Panc1 (cell line): ENCODE data around the gene SHROOM2.

Experiments used
- TCF7L2 ChIP-seq: IDR thresholded peaks from 2 replicates; pipeline ENCODE4 v1.6.1; 2011; ENCODE audit warnings: mild to moderate bottlenecking, low read depth, low read length, inconsistent platforms
- TF ChIP-seq, protein P1 (sequence below): fragments of 450-650 bp; IDR thresholded peaks from 2 replicates; pipeline ENCODE4 v1.5.1; 2017; ENCODE audit warnings: mild to moderate bottlenecking

DNA sequence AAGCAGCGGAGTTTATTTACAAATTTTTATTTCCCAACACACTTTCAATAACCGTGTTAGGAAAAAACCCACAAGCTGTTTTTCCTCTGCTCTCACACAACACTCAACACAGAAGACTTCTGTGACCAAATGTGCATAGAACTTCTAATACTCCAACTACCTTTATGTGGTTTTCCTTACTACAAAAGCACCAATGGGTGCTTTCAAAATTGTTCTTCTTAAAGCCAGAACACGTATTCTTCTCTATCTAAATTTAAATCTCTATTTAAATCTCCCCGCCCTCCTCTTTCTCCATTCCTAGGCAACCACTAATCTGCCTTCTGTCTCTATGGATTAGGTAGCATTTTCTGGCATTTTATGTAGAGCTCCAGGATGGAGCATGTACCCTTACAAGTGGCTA lies 90.0 kb downstream of the SHROOM2 start:
- TF ChIP-seq, protein P1, sequence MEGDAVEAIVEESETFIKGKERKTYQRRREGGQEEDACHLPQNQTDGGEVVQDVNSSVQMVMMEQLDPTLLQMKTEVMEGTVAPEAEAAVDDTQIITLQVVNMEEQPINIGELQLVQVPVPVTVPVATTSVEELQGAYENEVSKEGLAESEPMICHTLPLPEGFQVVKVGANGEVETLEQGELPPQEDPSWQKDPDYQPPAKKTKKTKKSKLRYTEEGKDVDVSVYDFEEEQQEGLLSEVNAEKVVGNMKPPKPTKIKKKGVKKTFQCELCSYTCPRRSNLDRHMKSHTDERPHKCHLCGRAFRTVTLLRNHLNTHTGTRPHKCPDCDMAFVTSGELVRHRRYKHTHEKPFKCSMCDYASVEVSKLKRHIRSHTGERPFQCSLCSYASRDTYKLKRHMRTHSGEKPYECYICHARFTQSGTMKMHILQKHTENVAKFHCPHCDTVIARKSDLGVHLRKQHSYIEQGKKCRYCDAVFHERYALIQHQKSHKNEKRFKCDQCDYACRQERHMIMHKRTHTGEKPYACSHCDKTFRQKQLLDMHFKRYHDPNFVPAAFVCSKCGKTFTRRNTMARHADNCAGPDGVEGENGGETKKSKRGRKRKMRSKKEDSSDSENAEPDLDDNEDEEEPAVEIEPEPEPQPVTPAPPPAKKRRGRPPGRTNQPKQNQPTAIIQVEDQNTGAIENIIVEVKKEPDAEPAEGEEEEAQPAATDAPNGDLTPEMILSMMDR: no peak
- TF ChIP-seq TCF7L2: no peak
